ENCODE results near the gene COL4A6. TPM values are rescaled to one million over a fixed set of nuclear protein-coding genes. Genes with fewer than 3 reads are reported as not detected.

The COL4A6 gene
- total RNA-seq, 1 donor from 2014 or later = 21.1 TPM

DNA sequence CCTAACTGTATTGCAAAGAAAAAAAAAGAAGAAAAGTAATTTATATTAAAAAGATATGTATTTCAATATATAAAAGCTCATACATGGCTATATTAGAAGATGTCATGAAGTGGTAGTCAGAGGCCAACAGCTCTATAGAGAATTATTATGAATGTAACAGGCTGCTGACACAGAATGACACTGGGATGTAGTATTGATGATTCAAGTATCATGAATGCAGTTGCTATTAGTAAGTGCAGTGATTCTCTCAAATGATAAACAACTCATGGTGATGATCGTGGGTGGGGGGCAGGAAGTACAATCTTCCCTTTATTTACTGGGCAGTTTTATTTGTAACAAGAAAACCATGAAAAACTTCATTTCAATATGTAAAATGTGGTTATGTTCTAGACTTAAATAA lies 124.6 kb downstream of the COL4A6 start:
- DNase-seq (ENCODE audit: low read depth) (peak; percentile 84), FAIRE-seq (no peak)
- Histone ChIP-seq H3K27me3 (ENCODE audit: control insufficient read depth, insufficient read depth, low read length) (no peaks in the 10 kb centered on the region), H3K4me3 (ENCODE audit: low read depth, low read length) (no peak overlapping the region), H3K36me3 (ENCODE audit: control insufficient read depth, insufficient read depth, low read length) (no peaks in the 10 kb centered on the region)
- TF ChIP-seq, protein P1, sequence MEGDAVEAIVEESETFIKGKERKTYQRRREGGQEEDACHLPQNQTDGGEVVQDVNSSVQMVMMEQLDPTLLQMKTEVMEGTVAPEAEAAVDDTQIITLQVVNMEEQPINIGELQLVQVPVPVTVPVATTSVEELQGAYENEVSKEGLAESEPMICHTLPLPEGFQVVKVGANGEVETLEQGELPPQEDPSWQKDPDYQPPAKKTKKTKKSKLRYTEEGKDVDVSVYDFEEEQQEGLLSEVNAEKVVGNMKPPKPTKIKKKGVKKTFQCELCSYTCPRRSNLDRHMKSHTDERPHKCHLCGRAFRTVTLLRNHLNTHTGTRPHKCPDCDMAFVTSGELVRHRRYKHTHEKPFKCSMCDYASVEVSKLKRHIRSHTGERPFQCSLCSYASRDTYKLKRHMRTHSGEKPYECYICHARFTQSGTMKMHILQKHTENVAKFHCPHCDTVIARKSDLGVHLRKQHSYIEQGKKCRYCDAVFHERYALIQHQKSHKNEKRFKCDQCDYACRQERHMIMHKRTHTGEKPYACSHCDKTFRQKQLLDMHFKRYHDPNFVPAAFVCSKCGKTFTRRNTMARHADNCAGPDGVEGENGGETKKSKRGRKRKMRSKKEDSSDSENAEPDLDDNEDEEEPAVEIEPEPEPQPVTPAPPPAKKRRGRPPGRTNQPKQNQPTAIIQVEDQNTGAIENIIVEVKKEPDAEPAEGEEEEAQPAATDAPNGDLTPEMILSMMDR (IDR thresholded peaks at IDR 0.05; ENCODE audit: insufficient read depth, low read length, severe bottlenecking) = no peak

DNA sequence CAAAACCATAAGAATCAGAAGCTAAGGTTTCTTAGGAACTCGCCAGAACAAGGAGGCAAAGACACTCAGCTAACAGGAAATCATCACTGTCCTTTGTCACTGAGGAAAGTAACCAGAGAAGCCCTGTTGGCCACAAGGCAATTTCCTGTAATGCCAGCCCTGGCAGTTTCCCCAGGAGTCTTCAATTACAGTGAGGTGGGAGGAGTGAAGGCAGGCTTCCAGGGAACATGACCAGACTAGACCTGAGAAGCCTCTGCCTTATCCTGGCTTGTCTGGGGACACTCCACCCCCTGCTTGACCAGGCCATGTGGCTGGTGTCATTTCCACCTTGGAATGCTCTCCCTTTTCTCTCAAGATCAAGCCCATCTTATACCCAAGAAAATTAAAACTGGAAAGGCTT lies 125.3 kb downstream of the COL4A6 start:
- FAIRE-seq (peak; percentile 43), DNase-seq (ENCODE audit: low read depth) (peak; percentile 88)
- no peaks in the 10 kb centered on the region for H3K27me3 ChIP-seq (ENCODE audit: control insufficient read depth, insufficient read depth, low read length)
- TF ChIP-seq, protein P1 (IDR thresholded peaks at IDR 0.05; ENCODE audit: insufficient read depth, low read length, severe bottlenecking) = no peak
- H3K36me3 ChIP-seq (ENCODE audit: control insufficient read depth, insufficient read depth, low read length) = no peaks in the 10 kb centered on the region
- no peak overlapping the region for H3K4me3 ChIP-seq (ENCODE audit: low read depth, low read length)

DNA sequence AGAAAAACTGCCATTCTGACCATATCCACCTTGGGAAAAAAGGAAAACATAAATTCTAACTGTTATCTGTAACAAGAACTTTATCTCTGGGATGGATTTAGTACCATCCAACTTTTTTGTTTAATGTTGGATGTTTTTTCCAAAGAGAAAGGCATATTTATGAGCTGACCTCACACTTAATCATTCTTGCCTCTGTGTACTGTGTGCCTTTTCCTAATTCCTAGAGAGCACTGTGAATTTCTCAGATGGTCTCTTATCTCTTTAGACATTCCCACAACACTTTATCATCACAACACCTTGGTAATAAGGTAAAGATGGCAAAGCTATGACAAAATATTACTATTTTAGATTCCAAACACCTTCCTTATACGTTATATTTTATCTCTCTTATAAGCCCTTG lies 126.2 kb downstream of the COL4A6 start:
- FAIRE-seq (no peak), DNase-seq (ENCODE audit: low read depth) (peak; percentile 62)
- Histone ChIP-seq H3K4me3 (ENCODE audit: low read depth, low read length) (no peak overlapping the region), H3K36me3 (ENCODE audit: control insufficient read depth, insufficient read depth, low read length) (no peaks in the 10 kb centered on the region), H3K27me3 (ENCODE audit: control insufficient read depth, insufficient read depth, low read length) (no peaks in the 10 kb centered on the region)
- TF ChIP-seq, protein P1 (IDR thresholded peaks at IDR 0.05; ENCODE audit: insufficient read depth, low read length, severe bottlenecking) = no peak

DNA sequence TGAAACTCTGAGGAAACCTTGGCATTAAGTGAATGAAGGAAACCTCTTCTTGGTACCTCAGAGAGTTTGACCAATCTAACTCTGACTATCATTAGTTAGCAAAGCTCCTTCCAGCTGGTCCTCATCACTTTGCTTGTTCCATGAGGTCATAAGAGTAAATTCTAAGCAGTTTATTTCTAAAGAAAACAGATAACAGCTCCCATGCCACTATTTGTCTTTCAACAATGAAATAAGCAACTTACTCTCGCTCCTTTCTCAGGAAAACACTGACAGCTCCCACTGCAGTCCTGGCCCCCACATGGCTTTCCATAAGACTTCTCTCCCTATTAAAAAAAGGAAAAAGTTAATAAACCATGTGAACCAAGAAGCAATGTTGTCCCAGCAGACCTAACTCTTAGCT lies 127.7 kb downstream of the COL4A6 start:
- Histone ChIP-seq H3K36me3 (ENCODE audit: control insufficient read depth, insufficient read depth, low read length) (no peaks in the 10 kb centered on the region), H3K4me3 (ENCODE audit: low read depth, low read length) (no peak overlapping the region), H3K27me3 (ENCODE audit: control insufficient read depth, insufficient read depth, low read length) (no peaks in the 10 kb centered on the region)
- no peak for DNase-seq (ENCODE audit: low read depth)
- TF ChIP-seq, protein P1 (IDR thresholded peaks at IDR 0.05; ENCODE audit: insufficient read depth, low read length, severe bottlenecking) = no peak
- no peak for FAIRE-seq

DNA sequence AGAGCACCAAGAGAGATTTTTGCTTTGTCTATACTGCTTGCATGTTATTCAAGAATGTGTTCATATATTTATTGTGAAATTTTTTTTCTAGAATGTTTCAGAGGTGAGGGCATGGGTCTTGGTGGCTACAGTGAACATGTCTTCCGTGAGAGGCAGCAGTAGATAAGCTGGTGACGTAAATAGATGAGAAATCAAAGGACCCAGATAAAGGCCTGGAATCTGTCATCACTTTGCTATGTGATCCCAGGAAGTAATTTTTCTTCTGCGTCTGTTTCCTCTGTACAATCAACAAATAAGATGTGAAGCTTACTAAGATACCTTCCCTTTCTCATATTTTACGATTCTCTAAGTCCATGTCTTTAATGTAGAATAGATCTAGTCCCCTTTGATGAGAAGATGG lies 129.1 kb downstream of the COL4A6 start:
- TF ChIP-seq, protein P1 (IDR thresholded peaks at IDR 0.05; ENCODE audit: insufficient read depth, low read length, severe bottlenecking) = no peak
- Histone ChIP-seq H3K27me3 (ENCODE audit: control insufficient read depth, insufficient read depth, low read length) (no peaks in the 10 kb centered on the region), H3K4me3 (ENCODE audit: low read depth, low read length) (no peak overlapping the region), H3K36me3 (ENCODE audit: control insufficient read depth, insufficient read depth, low read length) (no peaks in the 10 kb centered on the region)
- FAIRE-seq (no peak), DNase-seq (ENCODE audit: low read depth) (peak; percentile 86)
